Neural progenitor cell (in vitro differentiated cells): ENCODE data around the gene DSTN. TPM values are rescaled to one million over a fixed set of nuclear protein-coding genes. Genes with fewer than 3 reads are reported as not detected.

Source experiments
- DNase-seq: peaks from one replicate; pipeline ENCODE4 v3.0.0-alpha.2; 2016; ENCODE audit warnings: low spot score
- H2AFZ ChIP-seq: fragments of 200-600 bp; sonication (generic); replicated peaks from 2 replicates; pipeline ENCODE4 v1.6.1; 2016; ENCODE audit warnings: antibody characterized with exemption
- H3F3A ChIP-seq: fragments of 200-600 bp; sonication (generic); 2 replicates; pipeline ENCODE4 v1.6.1; 2016; ENCODE audit warnings: antibody characterized with exemption, low read depth
- H3K27ac ChIP-seq: fragments of 200-600 bp; sonication (generic); 2 replicates; pipeline ENCODE4 v1.5.1; 2016; ENCODE audit warnings: mild to moderate bottlenecking
- H3K27me3 ChIP-seq: fragments of 200-600 bp; sonication (generic); 2 replicates; pipeline ENCODE4 v1.6.1; 2016; ENCODE audit warnings: mild to moderate bottlenecking, moderate library complexity
- H3K36me3 ChIP-seq: fragments of 200-600 bp; sonication (generic); 2 replicates; pipeline ENCODE4 v1.5.1; 2016
- H3K4me1 ChIP-seq: fragments of 200-600 bp; sonication (generic); 2 replicates; pipeline ENCODE4 v1.6.1; 2016; ENCODE audit warnings: mixed run types
- H3K4me2 ChIP-seq: fragments of 200-600 bp; sonication (generic); 2 replicates; pipeline ENCODE4 v1.6.1; 2016
- H3K4me3 ChIP-seq: fragments of 200-600 bp; sonication (generic); 2 replicates; pipeline ENCODE4 v1.5.1; 2016
- H3K79me2 ChIP-seq: fragments of 200-600 bp; sonication (generic); 2 replicates; pipeline ENCODE4 v1.6.1; 2016; ENCODE audit warnings: low read depth
- H3K9ac ChIP-seq: fragments of 200-600 bp; sonication (generic); 2 replicates; pipeline ENCODE4 v1.6.1; 2016
- H3K9me3 ChIP-seq: fragments of 200-600 bp; sonication (generic); 2 replicates; pipeline ENCODE4 v1.5.1; 2016; ENCODE audit warnings: low read depth
- H4K20me1 ChIP-seq: fragments of 200-600 bp; sonication (generic); 2 replicates; pipeline ENCODE4 v1.6.1; 2016; ENCODE audit warnings: low read depth
- H3K27ac Mint-ChIP-seq: 3 replicates; pipeline ENCODE4 v1.8.0; 2021; ENCODE audit warnings: mixed read lengths
- H3K27me3 Mint-ChIP-seq: 2 replicates; pipeline ENCODE4 v1.8.0; 2022; ENCODE audit warnings: low read depth, mild to moderate bottlenecking, inconsistent platforms, moderate library complexity, mixed read lengths; ENCODE audit not compliant: insufficient read depth
- H3K36me3 Mint-ChIP-seq: 3 replicates; pipeline ENCODE4 v1.8.0; 2021; ENCODE audit warnings: mixed read lengths
- H3K4me1 Mint-ChIP-seq: 3 replicates; pipeline ENCODE4 v1.8.0; 2021; ENCODE audit warnings: mixed read lengths
- H3K4me3 Mint-ChIP-seq: 3 replicates; pipeline ENCODE4 v1.8.0; 2021; ENCODE audit warnings: mild to moderate bottlenecking, moderate library complexity, mixed read lengths
- H3K9me3 Mint-ChIP-seq: 3 replicates; pipeline ENCODE4 v1.8.0; 2020; ENCODE audit warnings: mixed read lengths
- CTCF ChIP-seq: fragments of 200-600 bp; sonication (generic); IDR thresholded peaks from 2 replicates; pipeline ENCODE4 v1.5.1; 2017; ENCODE audit warnings: antibody characterized with exemption, mild to moderate bottlenecking
- EZH2 ChIP-seq: fragments of 200-600 bp; sonication (generic); IDR thresholded peaks from 2 replicates; pipeline ENCODE4 v1.6.1; 2017; ENCODE audit warnings: antibody characterized with exemption, mild to moderate bottlenecking, moderate library complexity
- EZH2phosphoT487 ChIP-seq: fragments of 200-600 bp; sonication (generic); IDR thresholded peaks from 2 replicates; pipeline ENCODE4 v1.6.1; 2017; ENCODE audit warnings: antibody characterized with exemption
- total RNA-seq: library from RNA; depleted of rRNA; stranded (reverse); fragments of >200 nt; gene quantifications from 2 replicates; pipeline ENCODE4 v1.2.3, GENCODE V29; 2015; ENCODE audit warnings: low replicate concordance

DSTN gene
- total RNA-seq, 1 donor from 2014 or later: 158 TPM

- Histone ChIP-seq H3K79me2 (peaks cover 91% of the 10 kb centered on the region), H3K4me1 (peaks cover 6% of the 10 kb centered on the region), H3K9me3 (no peaks in the 10 kb centered on the region), H3K9ac (no peak overlapping the region), H3K27me3 (no peaks in the 10 kb centered on the region), H3K36me3 (no peaks in the 10 kb centered on the region), H2AFZ (no peak overlapping the region), H3K27ac (no peak overlapping the region), H3K4me3 (no peak overlapping the region), H3F3A (no peaks in the 10 kb centered on the region), H4K20me1 (peaks cover under 1% of the 10 kb centered on the region), H3K4me2 (no peak overlapping the region)
- TF ChIP-seq EZH2 (no peak), CTCF (no peak), EZH2phosphoT487 (no peak)
- peaks cover 32% of the 10 kb centered on the region for H3K36me3 Mint-ChIP-seq
- H3K4me1 Mint-ChIP-seq: peaks cover 9% of the 10 kb centered on the region
- H3K27me3 Mint-ChIP-seq: peaks cover 2% of the 10 kb centered on the region
- DNase-seq: no peak
- no peak overlapping the region for H3K27ac Mint-ChIP-seq
- peaks cover 9% of the 10 kb centered on the region for H3K9me3 Mint-ChIP-seq
- no peak overlapping the region for H3K4me3 Mint-ChIP-seq
Observed at GRCh38 chr20:17593902-17594301, 24.0 kb downstream of the DSTN start.

- no peak overlapping the region for H3K9ac ChIP-seq
- no peak for TF ChIP-seq CTCF
- no peak for TF ChIP-seq EZH2phosphoT487
- TF ChIP-seq EZH2: no peak
- no peak overlapping the region for H3K4me2 ChIP-seq
- no peaks in the 10 kb centered on the region for H3F3A ChIP-seq
- H3K9me3 Mint-ChIP-seq: peaks cover 9% of the 10 kb centered on the region
- H3K4me3 Mint-ChIP-seq: no peak overlapping the region
- peaks cover 91% of the 10 kb centered on the region for H3K79me2 ChIP-seq
- no peaks in the 10 kb centered on the region for H3K9me3 ChIP-seq
- peaks cover 32% of the 10 kb centered on the region for H3K36me3 Mint-ChIP-seq
- no peaks in the 10 kb centered on the region for H3K36me3 ChIP-seq
- H3K27ac Mint-ChIP-seq: no peak overlapping the region
- H4K20me1 ChIP-seq: peaks cover 6% of the 10 kb centered on the region
- H3K27ac ChIP-seq: no peak overlapping the region
- no peak overlapping the region for H2AFZ ChIP-seq
- peaks cover 6% of the 10 kb centered on the region for H3K4me1 ChIP-seq
- H3K4me3 ChIP-seq: no peak overlapping the region
- no peaks in the 10 kb centered on the region for H3K27me3 ChIP-seq
- H3K4me1 Mint-ChIP-seq: peaks cover 7% of the 10 kb centered on the region
- H3K27me3 Mint-ChIP-seq: peaks cover under 1% of the 10 kb centered on the region
- no peak for DNase-seq
Observed at GRCh38 chr20:17594443-17594842, 24.6 kb downstream of the DSTN start.

- peaks cover 6% of the 10 kb centered on the region for H3K4me1 ChIP-seq
- H3K27ac ChIP-seq: no peak overlapping the region
- H3K4me3 ChIP-seq: no peak overlapping the region
- TF ChIP-seq CTCF (no peak), EZH2phosphoT487 (no peak), EZH2 (no peak)
- no peak overlapping the region for H3K27ac Mint-ChIP-seq
- no peaks in the 10 kb centered on the region for H3K9me3 ChIP-seq
- no peaks in the 10 kb centered on the region for H3K27me3 Mint-ChIP-seq
- H3K9ac ChIP-seq: no peak overlapping the region
- H3K27me3 ChIP-seq: no peaks in the 10 kb centered on the region
- peaks cover 8% of the 10 kb centered on the region for H4K20me1 ChIP-seq
- no peak overlapping the region for H3K4me3 Mint-ChIP-seq
- no peaks in the 10 kb centered on the region for H3K4me1 Mint-ChIP-seq
- H3K9me3 Mint-ChIP-seq: peaks cover 9% of the 10 kb centered on the region
- no peaks in the 10 kb centered on the region for H3F3A ChIP-seq
- H2AFZ ChIP-seq: no peak overlapping the region
- peaks cover 33% of the 10 kb centered on the region for H3K36me3 Mint-ChIP-seq
- no peaks in the 10 kb centered on the region for H3K36me3 ChIP-seq
- DNase-seq: no peak
- no peak overlapping the region for H3K4me2 ChIP-seq
- peaks cover 78% of the 10 kb centered on the region for H3K79me2 ChIP-seq
Observed at GRCh38 chr20:17595856-17596255, 26.0 kb downstream of the DSTN start.
